ENCODE data around the gene CDH16.
A peak's percentile ranks its signal among the peaks of the same experiment; 100 is the strongest.

Gene CDH16

DNA sequence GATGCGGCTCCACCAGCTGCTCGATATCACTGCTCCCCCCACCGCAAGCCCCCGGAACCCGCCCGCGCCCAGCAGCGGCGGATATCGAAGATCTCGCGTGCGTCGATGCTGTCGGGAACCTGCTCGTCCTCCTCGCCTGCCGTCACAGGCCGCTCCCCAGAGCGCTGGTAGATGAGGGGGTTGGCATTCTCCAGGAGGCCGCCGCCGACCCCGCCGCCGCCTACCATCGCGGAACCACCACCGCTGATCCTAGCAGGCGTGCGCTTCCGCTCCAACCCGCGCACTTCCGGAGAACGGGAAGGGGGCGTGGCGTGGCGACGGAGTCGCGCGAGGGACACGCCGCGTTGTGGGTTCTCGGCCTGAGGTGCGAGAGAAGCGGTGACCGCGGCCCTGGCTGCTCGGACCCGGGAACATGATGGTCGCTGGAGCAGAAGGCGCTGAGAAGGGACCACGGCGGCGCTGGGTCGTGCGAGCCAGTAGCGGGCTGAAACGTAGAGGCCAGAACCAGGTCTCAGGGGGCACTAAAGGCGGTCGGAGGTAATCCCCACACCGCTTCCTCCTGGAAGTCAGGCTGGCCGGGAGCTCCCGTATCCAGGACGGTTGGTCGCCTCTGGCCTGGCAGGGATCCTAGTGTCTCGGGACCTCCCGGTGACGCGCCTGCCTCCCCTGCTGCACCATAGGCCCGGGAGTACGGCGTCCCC is 15.6 kb upstream of the CDH16 start, which contains the start of gene CIAO2B:
CIAO2B (minus strand) TSS at position 265 of the 701 bp plus-strand sequence; CDS start at position 227, 38 bp downstream.
- peak within 1 kb of the TSS; percentile 94 for H3K4me3 ChIP-seq (ENCODE audit: low read length, poor library complexity, severe bottlenecking)
- peak within 1 kb of the TSS; percentile 99 for H3K4me2 ChIP-seq (ENCODE audit: low read depth, low read length, poor library complexity, severe bottlenecking)
- peak within 1 kb of the TSS; percentile 80 for H2AFZ ChIP-seq (ENCODE audit: low read length)
- TF ChIP-seq, protein P1, sequence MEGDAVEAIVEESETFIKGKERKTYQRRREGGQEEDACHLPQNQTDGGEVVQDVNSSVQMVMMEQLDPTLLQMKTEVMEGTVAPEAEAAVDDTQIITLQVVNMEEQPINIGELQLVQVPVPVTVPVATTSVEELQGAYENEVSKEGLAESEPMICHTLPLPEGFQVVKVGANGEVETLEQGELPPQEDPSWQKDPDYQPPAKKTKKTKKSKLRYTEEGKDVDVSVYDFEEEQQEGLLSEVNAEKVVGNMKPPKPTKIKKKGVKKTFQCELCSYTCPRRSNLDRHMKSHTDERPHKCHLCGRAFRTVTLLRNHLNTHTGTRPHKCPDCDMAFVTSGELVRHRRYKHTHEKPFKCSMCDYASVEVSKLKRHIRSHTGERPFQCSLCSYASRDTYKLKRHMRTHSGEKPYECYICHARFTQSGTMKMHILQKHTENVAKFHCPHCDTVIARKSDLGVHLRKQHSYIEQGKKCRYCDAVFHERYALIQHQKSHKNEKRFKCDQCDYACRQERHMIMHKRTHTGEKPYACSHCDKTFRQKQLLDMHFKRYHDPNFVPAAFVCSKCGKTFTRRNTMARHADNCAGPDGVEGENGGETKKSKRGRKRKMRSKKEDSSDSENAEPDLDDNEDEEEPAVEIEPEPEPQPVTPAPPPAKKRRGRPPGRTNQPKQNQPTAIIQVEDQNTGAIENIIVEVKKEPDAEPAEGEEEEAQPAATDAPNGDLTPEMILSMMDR (conservative IDR thresholded peaks at IDR 0.05; ENCODE audit: low read length), result no peak
- TF ChIP-seq EZH2phosphoT487 (IDR thresholded peaks at IDR 0.05; ENCODE audit: borderline replicate concordance), result no peak
- H4K20me1 ChIP-seq (ENCODE audit: insufficient read depth, low read length, poor library complexity, severe bottlenecking), result peaks cover 14% of the 10 kb centered on the region
- peaks cover 34% of the 10 kb centered on the region for H3K4me1 ChIP-seq (ENCODE audit: insufficient read depth, low read length, poor library complexity, severe bottlenecking)
- peak within 1 kb of the TSS; percentile 97 for H3K9ac ChIP-seq (ENCODE audit: low read depth, low read length, poor library complexity, severe bottlenecking)
- no peaks in the 10 kb centered on the region for H3K9me3 ChIP-seq (ENCODE audit: insufficient read depth, low read depth, low read length)
- H3F3A ChIP-seq (ENCODE audit: low read depth), result no peaks in the 10 kb centered on the region
- no peaks in the 10 kb centered on the region for H3K9me2 ChIP-seq (replicated peaks; ENCODE audit: low read depth, low read length)
- H3K27me3 ChIP-seq (ENCODE audit: insufficient read depth, low read length, poor library complexity, severe bottlenecking), result no peaks in the 10 kb centered on the region
- peaks cover 47% of the 10 kb centered on the region for H3K79me2 ChIP-seq (ENCODE audit: insufficient read depth, low read length)
- no peaks in the 10 kb centered on the region for H3K36me3 ChIP-seq (ENCODE audit: insufficient read depth, low read length)

DNA sequence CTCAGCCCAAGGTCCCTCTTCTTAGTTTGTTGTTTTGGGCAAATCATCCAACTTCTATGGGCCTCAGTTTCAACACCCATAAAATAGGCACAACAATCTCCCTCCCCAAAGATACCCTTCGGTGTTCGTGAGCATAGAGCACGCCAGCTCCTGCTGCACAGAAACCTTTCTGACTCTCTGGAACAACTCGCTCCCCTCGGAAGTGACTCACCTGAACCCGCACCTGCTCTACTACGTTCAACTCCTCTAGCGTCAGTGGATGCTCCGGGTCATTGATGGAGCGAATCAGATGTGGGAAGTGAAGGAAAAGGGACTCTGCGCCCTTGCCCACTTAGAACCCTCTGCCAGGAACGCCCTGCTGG is 15.1 kb upstream of the CDH16 start:
- peak overlapping the region; percentile 94 for H3K4me3 ChIP-seq (ENCODE audit: low read length, poor library complexity, severe bottlenecking)
- no peaks in the 10 kb centered on the region for H3K9me2 ChIP-seq (replicated peaks; ENCODE audit: low read depth, low read length)
- H3K4me2 ChIP-seq (ENCODE audit: low read depth, low read length, poor library complexity, severe bottlenecking), result peak overlapping the region; percentile 99
- no peaks in the 10 kb centered on the region for H3K36me3 ChIP-seq (ENCODE audit: insufficient read depth, low read length)
- H3F3A ChIP-seq (ENCODE audit: low read depth), result no peaks in the 10 kb centered on the region
- H3K27me3 ChIP-seq (ENCODE audit: insufficient read depth, low read length, poor library complexity, severe bottlenecking), result no peaks in the 10 kb centered on the region
- H3K9ac ChIP-seq (ENCODE audit: low read depth, low read length, poor library complexity, severe bottlenecking), result peak overlapping the region; percentile 97
- H3K79me2 ChIP-seq (ENCODE audit: insufficient read depth, low read length), result peaks cover 47% of the 10 kb centered on the region
- H3K9me3 ChIP-seq (ENCODE audit: insufficient read depth, low read depth, low read length), result no peaks in the 10 kb centered on the region
- H4K20me1 ChIP-seq (ENCODE audit: insufficient read depth, low read length, poor library complexity, severe bottlenecking), result peaks cover 14% of the 10 kb centered on the region
- TF ChIP-seq EZH2phosphoT487 (IDR thresholded peaks at IDR 0.05; ENCODE audit: borderline replicate concordance), result no peak
- TF ChIP-seq, protein P1 (conservative IDR thresholded peaks at IDR 0.05; ENCODE audit: low read length), result no peak
- H2AFZ ChIP-seq (ENCODE audit: low read length), result peak overlapping the region; percentile 80
- H3K4me1 ChIP-seq (ENCODE audit: insufficient read depth, low read length, poor library complexity, severe bottlenecking), result peaks cover 34% of the 10 kb centered on the region

DNA sequence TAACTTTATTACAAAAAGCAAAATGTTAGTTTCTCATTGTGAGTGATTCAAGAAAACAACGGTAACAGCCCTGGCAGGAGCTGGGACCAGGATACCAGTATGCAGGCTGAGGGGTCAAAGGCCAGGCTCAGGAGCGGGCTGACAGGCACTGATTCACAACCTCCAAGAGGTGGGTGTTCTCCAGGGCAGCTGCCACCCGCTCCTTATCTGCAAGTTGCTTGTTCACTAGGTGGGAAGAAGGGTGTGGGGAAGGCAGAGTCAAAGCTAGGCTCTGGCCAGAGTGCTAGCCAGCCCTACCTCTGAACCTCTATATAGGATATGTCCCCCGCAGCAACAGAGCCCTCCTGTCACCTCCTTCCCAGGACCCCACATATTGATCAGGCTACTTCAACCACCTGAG is 13.4 kb upstream of the CDH16 start:
- H3K4me1 ChIP-seq (ENCODE audit: insufficient read depth, low read length, poor library complexity, severe bottlenecking), result peaks cover 28% of the 10 kb centered on the region
- H3K9ac ChIP-seq (ENCODE audit: low read depth, low read length, poor library complexity, severe bottlenecking), result peak overlapping the region; percentile 97
- H4K20me1 ChIP-seq (ENCODE audit: insufficient read depth, low read length, poor library complexity, severe bottlenecking), result peaks cover 14% of the 10 kb centered on the region
- no peaks in the 10 kb centered on the region for H3F3A ChIP-seq (ENCODE audit: low read depth)
- H3K79me2 ChIP-seq (ENCODE audit: insufficient read depth, low read length), result peaks cover 41% of the 10 kb centered on the region
- H3K4me3 ChIP-seq (ENCODE audit: low read length, poor library complexity, severe bottlenecking), result peak overlapping the region; percentile 94
- H3K4me2 ChIP-seq (ENCODE audit: low read depth, low read length, poor library complexity, severe bottlenecking), result peak overlapping the region; percentile 99
- H3K36me3 ChIP-seq (ENCODE audit: insufficient read depth, low read length), result no peaks in the 10 kb centered on the region
- no peaks in the 10 kb centered on the region for H3K9me3 ChIP-seq (ENCODE audit: insufficient read depth, low read depth, low read length)
- TF ChIP-seq, protein P1 (conservative IDR thresholded peaks at IDR 0.05; ENCODE audit: low read length), result no peak
- no peak for TF ChIP-seq EZH2phosphoT487 (IDR thresholded peaks at IDR 0.05; ENCODE audit: borderline replicate concordance)
- H2AFZ ChIP-seq (ENCODE audit: low read length), result no peak overlapping the region
- no peaks in the 10 kb centered on the region for H3K9me2 ChIP-seq (replicated peaks; ENCODE audit: low read depth, low read length)
- no peaks in the 10 kb centered on the region for H3K27me3 ChIP-seq (ENCODE audit: insufficient read depth, low read length, poor library complexity, severe bottlenecking)

All from Loucy (cell line).